ENCODE data around the gene ADA. TPM values are rescaled to one million over a fixed set of nuclear protein-coding genes. Genes with fewer than 3 reads are reported as not detected.
"Not testable (repeated sequence)": the region's sequence is repeated elsewhere in the genome, so short reads cannot be mapped to it uniquely, and the experiment has no call there.

ADA gene
- 1 to 10 TPM; 1.3 to 2.8 TPM for total RNA-seq
- polyA plus RNA-seq (ENCODE audit: insufficient read length in 2 of 2) = 1 to 10 TPM; 3.0 to 3.1 TPM
- long read RNA-seq, donor 1 = 0 reads
- long read RNA-seq, donor 2, partial matches to known transcripts = 0 of 2 reads
- long read RNA-seq, donor 2, other reads (novel, unspliced or antisense) = 0 of 2 reads
- long read RNA-seq, donor 3 = 0 reads
- long read RNA-seq, donor 4, partial matches to known transcripts = 0 of 2 reads
- long read RNA-seq, donor 4, other reads (novel, unspliced or antisense) = 0 of 2 reads

- WGBS (ENCODE audit: insufficient coverage) = under 1% methylated on average over 46 of the region's 68 CpGs
- H3K27me3 ChIP-seq (ENCODE audit: control insufficient read depth, insufficient read depth, low read length) = peaks cover 28% of the 10 kb centered on the region
- peak within 1 kb of the TSS; percentile 53 for H3K4me3 ChIP-seq (ENCODE audit: low read depth, low read length)
- no peak within 1 kb of the TSS for H3K27ac ChIP-seq (ENCODE audit: low read depth, low read length)
- H3K9me3 ChIP-seq (ENCODE audit: control insufficient read depth, insufficient read depth, low read length) = no peaks in the 10 kb centered on the region
- H3K4me1 ChIP-seq (ENCODE audit: control insufficient read depth, insufficient read depth, low read length) = peaks cover 20% of the 10 kb centered on the region
- peak in 2 of 6 donors; percentile 28 to 64 for DNase-seq (ENCODE audit: low read depth in 4 of 6, low spot score in 6 of 6)
- no peaks in the 10 kb centered on the region for H3K36me3 ChIP-seq (ENCODE audit: control insufficient read depth, insufficient read depth, low read length)
These were observed at the start of gene ADA for GRCh38 chr20:44651684-44652423. ADA (minus strand) TSS chr20:44651699; CDS start chr20:44651607, 92 bp downstream.

- Histone ChIP-seq H3K27me3 (ENCODE audit: control insufficient read depth, insufficient read depth, low read length) (no peaks in the 10 kb centered on the region), H3K4me1 (ENCODE audit: control insufficient read depth, insufficient read depth, low read length) (peaks cover 17% of the 10 kb centered on the region), H3K27ac (ENCODE audit: low read depth, low read length) (no peak overlapping the region), H3K36me3 (ENCODE audit: control insufficient read depth, insufficient read depth, low read length) (no peaks in the 10 kb centered on the region), H3K4me3 (ENCODE audit: low read depth, low read length) (no peak overlapping the region), H3K9me3 (ENCODE audit: control insufficient read depth, insufficient read depth, low read length) (no peaks in the 10 kb centered on the region)
- no peak for DNase-seq (ENCODE audit: low read depth in 4 of 6, low spot score in 6 of 6)
- WGBS (ENCODE audit: insufficient coverage) = 83% methylated on average over 11 of the region's 11 CpGs
These were observed 48.8 kb upstream of the ADA start for GRCh38 chr20:44700306-44700705.

- DNase-seq (ENCODE audit: low read depth in 4 of 6, low spot score in 6 of 6) = no peak
- no peak overlapping the region for H3K4me3 ChIP-seq (ENCODE audit: low read depth, low read length)
- WGBS (ENCODE audit: insufficient coverage) = no CpG with 5 or more reads among the region's 3 CpGs
- H3K9me3 ChIP-seq (ENCODE audit: control insufficient read depth, insufficient read depth, low read length) = no peaks in the 10 kb centered on the region
- H3K36me3 ChIP-seq (ENCODE audit: control insufficient read depth, insufficient read depth, low read length) = no peaks in the 10 kb centered on the region
- H3K4me1 ChIP-seq (ENCODE audit: control insufficient read depth, insufficient read depth, low read length) = peaks cover 17% of the 10 kb centered on the region
- H3K27me3 ChIP-seq (ENCODE audit: control insufficient read depth, insufficient read depth, low read length) = no peaks in the 10 kb centered on the region
- no peak overlapping the region for H3K27ac ChIP-seq (ENCODE audit: low read depth, low read length)
These were observed 46.9 kb upstream of the ADA start for GRCh38 chr20:44698351-44698750.

- not testable (repeated sequence) for H3K27me3 ChIP-seq (ENCODE audit: control insufficient read depth, insufficient read depth, low read length); H3K4me3 ChIP-seq (ENCODE audit: low read depth, low read length); H3K9me3 ChIP-seq (ENCODE audit: control insufficient read depth, insufficient read depth, low read length); H3K27ac ChIP-seq (ENCODE audit: low read depth, low read length); H3K36me3 ChIP-seq (ENCODE audit: control insufficient read depth, insufficient read depth, low read length); DNase-seq (ENCODE audit: low read depth in 4 of 6, low spot score in 6 of 6)
- H3K4me1 ChIP-seq (ENCODE audit: control insufficient read depth, insufficient read depth, low read length) = peaks cover 12% of the 10 kb centered on the region
- WGBS (ENCODE audit: insufficient coverage) = 89% methylated on average over 5 of the region's 5 CpGs
These were observed 45.5 kb upstream of the ADA start for GRCh38 chr20:44697041-44697440.

GRCh38 chr20:44696315-44696714, 44.8 kb upstream of the ADA start:
- no peak overlapping the region for H3K4me3 ChIP-seq (ENCODE audit: low read depth, low read length)
- H3K9me3 ChIP-seq (ENCODE audit: control insufficient read depth, insufficient read depth, low read length) = no peaks in the 10 kb centered on the region
- DNase-seq (ENCODE audit: low read depth in 4 of 6, low spot score in 6 of 6) = no peak
- H3K4me1 ChIP-seq (ENCODE audit: control insufficient read depth, insufficient read depth, low read length) = peaks cover 6% of the 10 kb centered on the region
- WGBS (ENCODE audit: insufficient coverage) = 83% methylated on average over 2 of the region's 3 CpGs
- H3K36me3 ChIP-seq (ENCODE audit: control insufficient read depth, insufficient read depth, low read length) = no peaks in the 10 kb centered on the region
- H3K27ac ChIP-seq (ENCODE audit: low read depth, low read length) = no peak overlapping the region
- H3K27me3 ChIP-seq (ENCODE audit: control insufficient read depth, insufficient read depth, low read length) = no peaks in the 10 kb centered on the region

DNA sequence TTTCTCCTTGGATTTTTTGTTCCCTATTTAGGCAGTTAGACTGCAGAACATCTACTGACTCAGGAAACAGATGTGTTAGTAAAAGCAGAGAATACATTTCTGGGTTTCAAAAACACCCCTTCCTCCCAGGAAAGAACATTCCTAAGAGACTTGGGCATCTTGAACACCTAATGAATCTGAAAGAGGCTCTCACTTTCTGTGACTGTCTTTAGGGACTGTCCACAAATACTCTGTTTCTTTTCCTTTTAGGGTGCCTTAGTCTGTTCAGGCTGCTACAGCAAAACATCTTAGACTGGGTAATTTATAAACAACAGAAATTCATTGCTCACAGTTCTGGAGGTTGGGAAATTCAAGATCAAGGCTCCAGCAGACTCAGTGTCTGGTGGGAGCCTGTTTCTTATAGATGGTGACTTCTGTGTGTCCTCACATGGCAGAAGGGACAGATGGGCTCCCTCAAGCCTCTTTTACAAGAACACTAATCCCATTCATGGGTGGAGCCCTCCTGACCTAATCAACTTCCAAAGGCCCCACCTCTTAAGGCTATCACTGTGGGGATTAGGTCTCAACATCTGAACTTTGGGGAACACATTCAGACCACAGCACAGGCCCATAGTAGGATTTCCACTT, 44.3 kb upstream of the ADA start:
- H3K36me3 ChIP-seq (ENCODE audit: control insufficient read depth, insufficient read depth, low read length) = no peaks in the 10 kb centered on the region
- no peaks in the 10 kb centered on the region for H3K27me3 ChIP-seq (ENCODE audit: control insufficient read depth, insufficient read depth, low read length)
- H3K9me3 ChIP-seq (ENCODE audit: control insufficient read depth, insufficient read depth, low read length) = no peaks in the 10 kb centered on the region
- no peak for DNase-seq (ENCODE audit: low read depth in 4 of 6, low spot score in 6 of 6)
- H3K27ac ChIP-seq (ENCODE audit: low read depth, low read length) = no peak overlapping the region
- no peak overlapping the region for H3K4me3 ChIP-seq (ENCODE audit: low read depth, low read length)
- peaks cover 5% of the 10 kb centered on the region for H3K4me1 ChIP-seq (ENCODE audit: control insufficient read depth, insufficient read depth, low read length)

DNA sequence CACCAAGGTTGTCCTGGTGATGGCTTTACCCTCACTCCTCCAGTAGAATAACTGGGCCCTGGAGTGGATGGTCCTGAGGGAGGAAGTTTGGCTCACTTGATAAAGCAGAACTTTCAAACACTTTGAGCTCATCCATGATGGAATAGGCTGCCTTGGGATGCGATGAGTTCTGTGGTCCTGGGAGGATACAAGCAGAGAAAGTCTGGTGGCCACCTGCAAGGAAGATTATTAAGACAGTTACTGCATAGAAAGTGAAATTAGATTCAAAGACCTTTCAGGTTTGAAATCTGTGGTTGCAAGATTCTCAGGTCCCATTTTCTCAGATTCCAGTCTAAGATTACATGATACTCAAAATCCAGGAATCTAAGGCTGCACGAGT, 43.8 kb upstream of the ADA start:
- no peak for DNase-seq (ENCODE audit: low read depth in 4 of 6, low spot score in 6 of 6)
- Histone ChIP-seq H3K4me1 (ENCODE audit: control insufficient read depth, insufficient read depth, low read length) (peaks cover 5% of the 10 kb centered on the region), H3K27ac (ENCODE audit: low read depth, low read length) (no peak overlapping the region), H3K27me3 (ENCODE audit: control insufficient read depth, insufficient read depth, low read length) (no peaks in the 10 kb centered on the region), H3K9me3 (ENCODE audit: control insufficient read depth, insufficient read depth, low read length) (no peaks in the 10 kb centered on the region), H3K36me3 (ENCODE audit: control insufficient read depth, insufficient read depth, low read length) (no peaks in the 10 kb centered on the region), H3K4me3 (ENCODE audit: low read depth, low read length) (no peak overlapping the region)
- 71% methylated on average over 1 of the region's 2 CpGs for WGBS (ENCODE audit: insufficient coverage)

DNA sequence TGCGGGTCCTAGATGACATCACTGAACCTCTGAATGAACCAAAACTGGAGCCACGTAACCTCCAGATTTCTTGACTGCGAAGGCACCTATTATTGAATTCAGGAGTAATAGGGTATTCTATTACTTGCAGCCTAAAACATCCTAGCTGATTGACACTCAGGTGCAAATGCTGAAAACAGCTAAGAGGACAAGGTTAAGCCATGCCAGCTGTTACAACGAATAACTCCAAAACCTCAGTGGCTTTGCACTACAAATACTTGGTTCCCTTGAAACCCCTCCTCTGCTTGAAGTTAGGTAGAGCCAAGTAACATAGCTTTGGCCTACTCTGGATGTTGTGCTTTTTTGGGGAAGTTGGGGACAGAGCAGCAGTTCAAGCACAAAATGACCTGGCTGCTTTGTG, 42.7 kb upstream of the ADA start:
- 100% methylated on average over 1 of the region's 4 CpGs for WGBS (ENCODE audit: insufficient coverage)
- Histone ChIP-seq H3K4me3 (ENCODE audit: low read depth, low read length) (no peak overlapping the region), H3K27me3 (ENCODE audit: control insufficient read depth, insufficient read depth, low read length) (no peaks in the 10 kb centered on the region), H3K9me3 (ENCODE audit: control insufficient read depth, insufficient read depth, low read length) (no peaks in the 10 kb centered on the region), H3K4me1 (ENCODE audit: control insufficient read depth, insufficient read depth, low read length) (peaks cover 5% of the 10 kb centered on the region), H3K36me3 (ENCODE audit: control insufficient read depth, insufficient read depth, low read length) (no peaks in the 10 kb centered on the region), H3K27ac (ENCODE audit: low read depth, low read length) (no peak overlapping the region)
- no peak for DNase-seq (ENCODE audit: low read depth in 4 of 6, low spot score in 6 of 6)

DNA sequence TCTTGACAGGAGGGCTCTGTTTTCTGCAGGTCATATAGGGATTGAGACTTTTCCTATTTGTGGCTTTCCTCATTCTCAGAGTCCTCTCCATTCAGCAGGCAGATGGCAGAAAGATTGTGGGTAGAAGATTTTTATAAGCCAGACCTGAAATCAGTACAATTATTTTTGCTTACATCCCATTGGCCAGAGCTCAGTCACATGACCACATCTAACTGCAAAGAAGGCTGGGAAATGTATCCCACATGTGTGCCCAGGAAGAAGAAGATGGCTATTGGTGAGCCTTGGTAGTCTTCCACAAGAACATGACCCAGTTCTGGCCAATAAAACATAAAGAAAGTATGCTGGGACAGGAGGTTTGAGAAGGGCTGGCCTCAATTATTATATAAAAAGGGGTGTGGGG, 42.1 kb upstream of the ADA start:
- Histone ChIP-seq H3K27ac (ENCODE audit: low read depth, low read length) (no peak overlapping the region), H3K4me1 (ENCODE audit: control insufficient read depth, insufficient read depth, low read length) (peaks cover 5% of the 10 kb centered on the region), H3K4me3 (ENCODE audit: low read depth, low read length) (no peak overlapping the region), H3K9me3 (ENCODE audit: control insufficient read depth, insufficient read depth, low read length) (no peaks in the 10 kb centered on the region), H3K36me3 (ENCODE audit: control insufficient read depth, insufficient read depth, low read length) (no peaks in the 10 kb centered on the region), H3K27me3 (ENCODE audit: control insufficient read depth, insufficient read depth, low read length) (no peaks in the 10 kb centered on the region)
- DNase-seq (ENCODE audit: low read depth in 4 of 6, low spot score in 6 of 6) = no peak

Data from spinal cord (tissue), 10 donors.